Stimulated activated CD4-positive, alpha-beta T cell treated with anti-CD3 and anti-CD28 coated beads, TNF-alpha, amount 100 ng/mL, for 4 hours (primary cell): ENCODE data around the gene INSYN2A.

Experiments used
- DNase-seq, 3 experiments: peaks; one replicate each; pipeline ENCODE4 v3.0.0-alpha.2; 2020; ENCODE audit warnings: low read depth in 3 of 3

Gene INSYN2A

GRCh38 chr10:127196282-127197153 lies at the start of gene INSYN2A:
Gene INSYN2A (minus strand): TSS chr10:127196591. CDS start chr10:127176395, 20,196 bp downstream.
- DNase-seq = no peak

GRCh38 chr10:127245456-127245855 lies 49.1 kb upstream of the INSYN2A start:
- no peak for DNase-seq

- DNase-seq = peak in 1 of 3 experiments; percentile 1
Measured at GRCh38 chr10:127243490-127244272, 47.3 kb upstream of the INSYN2A start.

- no peak for DNase-seq
Measured at GRCh38 chr10:127242914-127243313, 46.5 kb upstream of the INSYN2A start.

GRCh38 chr10:127236266-127236665 lies 39.9 kb upstream of the INSYN2A start:
- no peak for DNase-seq

- no peak for DNase-seq
Measured at GRCh38 chr10:127234306-127234800, 38.0 kb upstream of the INSYN2A start.

GRCh38 chr10:127228195-127228787 lies 31.9 kb upstream of the INSYN2A start:
- no peak for DNase-seq

- DNase-seq = no peak
Measured at GRCh38 chr10:127227663-127228062, 31.3 kb upstream of the INSYN2A start.

- DNase-seq = no peak
Measured at GRCh38 chr10:127227027-127227426, 30.6 kb upstream of the INSYN2A start.

- no peak for DNase-seq
Measured at GRCh38 chr10:127221281-127221680, 24.9 kb upstream of the INSYN2A start.

- DNase-seq = no peak
Measured at GRCh38 chr10:127218658-127219057, 22.3 kb upstream of the INSYN2A start.

GRCh38 chr10:127216786-127217185 lies 20.4 kb upstream of the INSYN2A start:
- no peak for DNase-seq

- no peak for DNase-seq
Measured at GRCh38 chr10:127216274-127216673, 19.9 kb upstream of the INSYN2A start.

- DNase-seq = no peak
Measured at GRCh38 chr10:127215866-127216265, 19.5 kb upstream of the INSYN2A start.

- DNase-seq = no peak
Measured at GRCh38 chr10:127210936-127211466, 14.6 kb upstream of the INSYN2A start.

- DNase-seq = no peak
Measured at GRCh38 chr10:127207081-127207480, 10.7 kb upstream of the INSYN2A start.

- DNase-seq = no peak
Measured at GRCh38 chr10:127203067-127203466, 6.7 kb upstream of the INSYN2A start.

- no peak for DNase-seq
Measured at GRCh38 chr10:127200646-127201045, 4.3 kb upstream of the INSYN2A start.

- DNase-seq = no peak
Measured at GRCh38 chr10:127198721-127199120, 2.3 kb upstream of the INSYN2A start.

- DNase-seq = no peak
Measured at GRCh38 chr10:127198307-127198706, 1.9 kb upstream of the INSYN2A start.

- no peak for DNase-seq
Measured at GRCh38 chr10:127197154-127197432, 702 bp upstream of the INSYN2A start.
